SH-SY5Y (cell line): ENCODE measurements around the gene SLC22A12.

ENCODE experiments used
- GATA2 ChIP-seq: IDR thresholded peaks from 2 replicates; pipeline ENCODE4 v1.6.1; 2011; ENCODE audit warnings: mild to moderate bottlenecking, low read depth, low read length
- GATA3 ChIP-seq: IDR thresholded peaks from 2 replicates; pipeline ENCODE4 v1.6.1; 2011; ENCODE audit warnings: low read depth, mild to moderate bottlenecking, low read length, moderate library complexity

DNA sequence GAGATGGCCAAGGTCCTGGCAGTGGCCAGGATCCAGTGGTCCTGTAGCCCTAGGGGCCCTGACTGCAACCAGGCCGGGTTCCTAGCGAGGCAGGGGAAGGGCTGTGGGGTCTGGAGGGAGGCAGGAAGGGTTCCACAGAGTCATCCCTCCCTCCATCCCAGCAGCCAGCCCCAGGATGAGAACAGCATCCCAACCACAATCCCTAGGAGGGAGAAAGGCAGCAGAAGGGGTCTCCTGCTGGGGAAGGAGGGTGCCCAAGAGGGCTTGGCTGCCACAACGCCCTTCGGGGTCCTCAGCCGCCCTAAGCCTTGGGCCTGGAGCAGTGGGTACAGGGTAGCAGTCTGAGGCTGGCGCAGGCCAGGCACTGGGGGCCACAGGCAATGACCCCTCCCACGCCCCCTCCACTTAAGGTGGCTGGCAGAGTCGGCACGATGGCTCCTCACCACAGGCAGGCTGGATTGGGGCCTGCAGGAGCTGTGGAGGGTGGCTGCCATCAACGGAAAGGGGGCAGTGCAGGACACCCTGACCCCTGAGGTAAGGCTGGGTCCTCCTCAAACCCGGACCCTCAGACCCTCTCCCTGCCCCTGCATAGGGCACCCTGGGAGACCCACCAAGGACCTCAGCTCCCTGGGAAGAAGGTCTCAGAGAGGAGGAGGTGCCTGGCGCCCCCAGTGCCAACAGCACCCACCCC is 7.2 kb downstream of the SLC22A12 start:
- TF ChIP-seq GATA3 (no peak), GATA2 (no peak)
